Heart right ventricle (tissue), 16 donors: ENCODE results near the gene IL34. TPM values are rescaled to one million over a fixed set of nuclear protein-coding genes. Genes with fewer than 3 reads are reported as not detected.

Experiments used
- ATAC-seq, 8 donors: fragments of 200-7000 bp; cut with Tn5 transposase; one replicate each; pipeline ENCODE4 v1.9.1; 2020; ENCODE audit warnings: mild to moderate bottlenecking in 8 of 8, moderate library complexity in 8 of 8, moderate number of reproducible peaks in 1 of 8
- DNase-seq, 2 donors: peaks; one replicate each; pipeline ENCODE4 v3.0.0-alpha.2; 2020
- H3K27ac ChIP-seq, 10 donors: fragments of 200-600 bp; sonication (generic) in 2 of 10; one replicate each; pipeline versions ENCODE4 v1.5.0 to v1.8.0; 2020 to 2022; ENCODE audit warnings: mild to moderate bottlenecking in 3 of 10
- H3K27me3 ChIP-seq, 7 donors: fragments of 200-600 bp; one replicate each; pipeline ENCODE4 v1.8.0; 2021 to 2022; ENCODE audit warnings: mild to moderate bottlenecking in 2 of 7
- H3K36me3 ChIP-seq, 9 donors: fragments of 200-600 bp; sonication (generic) in 1 of 9; one replicate each; pipeline versions ENCODE4 v1.5.0 to v1.8.0; 2020 to 2022; ENCODE audit warnings: mild to moderate bottlenecking in 2 of 9
- H3K4me1 ChIP-seq, 9 donors: fragments of 200-600 bp; sonication (generic) in 1 of 9; one replicate each; pipeline versions ENCODE4 v1.5.0 to v1.8.0; 2020 to 2022; ENCODE audit warnings: mild to moderate bottlenecking in 4 of 9
- H3K4me3 ChIP-seq, 10 donors: fragments of 200-600 bp; sonication (generic) in 2 of 10; one replicate each; pipeline versions ENCODE4 v1.5.0 to v1.8.0; 2020 to 2022; ENCODE audit warnings: mild to moderate bottlenecking in 7 of 10, moderate library complexity in 2 of 10
- H3K9me3 ChIP-seq, 11 donors: fragments of 200-600 bp in 10 of 11; sonication (generic) in 2 of 11; one replicate each; pipeline versions ENCODE4 v1.5.0 to v1.8.0; 2013 to 2022; ENCODE audit warnings: mild to moderate bottlenecking in 2 of 11, control low read depth in 1 of 11, moderate library complexity in 1 of 11
- CTCF ChIP-seq, 9 donors: fragments of 200-600 bp; sonication (generic) in 2 of 9; IDR thresholded peaks; one replicate each; pipeline versions ENCODE4 v1.5.0 to v1.8.0; 2021 to 2022; ENCODE audit warnings: antibody characterized with exemption in 9 of 9, mild to moderate bottlenecking in 5 of 9, moderate library complexity in 1 of 9
- WGBS, 2 donors: extraction: QIAGEN DNeasy Blood & Tissue Kit; methylation state at CpG; one replicate each; pipeline ENCODE4 v1.1.7; 2013; ENCODE audit warnings: inconsistent platforms in 1 of 2; 5-methylcytosine and 5-hydroxymethylcytosine counted together
- intact Hi-C, 10 donors: fragments of 100-400 bp; cut with DNase I; formaldehyde crosslinking; loops; one replicate each; pipeline versions ENCODE4 v1.11.1 to v1.14.2; 2022
- polyA plus RNA-seq, 2 donors: library from polyadenylated mRNA; stranded (reverse); fragments of 200-250 nt; gene quantifications; one replicate each; pipeline ENCODE4 v1.2.3, GENCODE V29; 2013
- total RNA-seq, 10 donors: library from RNA; stranded (reverse); fragmentation: NEBNext Ultra II Directional in 3 of 10; extraction: Animal tissue kit (Norgen Biotek cat#: 25700) in 3 of 10; gene quantifications; one replicate each; pipeline versions ENCODE4 v1.2.1 to v1.2.4, GENCODE V29; 2021 to 2023
- donor health status: Arrhythmogenic right ventricular cardiomyopathy.
- donor health status: ischemic (EF 13 %, LVEDD 7.1; RV severe dilation, severe dysfunction).
- donor health status: healthy with polysubstance abuse.
- donor health status: DM: no; HTN: yes; CAD: no.
- donor health status: DM: no; HTN: no; CAD: no.
- donor health status: ischemic (EF 25% LVEDD 6.9; RV normal size, moderate dysfunction).
- donor health status: ischemic (EF 25% LVEDD 5.7; RV mildly dilated, moderate dysfunction).
- donor health status: healthy.
- donor health status: DM: yes; HTN: yes; CAD: no.
- donor health status: Ischemic cardiomyopathy.
- donor health status: ischemic (EF 35%, LVEDD 5.7; RV mildly dilated, moderate dysfunction).
- donor health status: nonischemic (EF 11% LVEDD 7.7; RV severe dilation, severe dysfunction).
- donor health status: DM: yes; HTN: yes; CAD: no.
- donor health status: PGD.
- donor health status: ischemic (EF 29% LVEDD 5.4; RV normal size, mild dysfunction).
- donor health status: nonischemic (EF 23%, LVEDD 6.1; RV moderate dilation, normal function).

IL34 gene
- total and polyA plus RNA-seq, 12 donors = 0.37 to 4.4 (median 2.1) TPM

GRCh38 chr16:70605283-70605657, 41.1 kb upstream of the IL34 start:
- WGBS, 2 donors = 76 to 83% methylated on average over 1 of the region's 1 CpG
- intact Hi-C loops = no loop called here
- Histone ChIP-seq H3K36me3 (no peaks in the 10 kb centered on the region), H3K27me3 (no peaks in the 10 kb centered on the region), H3K4me3 (no peak overlapping the region), H3K4me1 (peaks cover 0 to 7% (median 4%) of the 10 kb centered on the region in 9 donors), H3K9me3 (no peaks in the 10 kb centered on the region), H3K27ac (no peak overlapping the region)
- no peak for TF ChIP-seq CTCF (IDR thresholded peaks at IDR 0.05)
- DNase-seq (no peak), ATAC-seq (no peak)

GRCh38 chr16:70608521-70608920, 37.8 kb upstream of the IL34 start:
- no peak for TF ChIP-seq CTCF (IDR thresholded peaks at IDR 0.05)
- Histone ChIP-seq H3K4me3 (no peak overlapping the region), H3K4me1 (peaks cover 0 to 14% (median 6%) of the 10 kb centered on the region in 9 donors), H3K27ac (no peak overlapping the region), H3K9me3 (no peaks in the 10 kb centered on the region), H3K36me3 (no peaks in the 10 kb centered on the region), H3K27me3 (no peaks in the 10 kb centered on the region)
- no peak for ATAC-seq
- intact Hi-C loops = no loop called here
- no peak for DNase-seq
- WGBS, 2 donors = 95 to 96% methylated on average over 7 of the region's 7 CpGs

- no peak overlapping the region for H3K4me3 ChIP-seq
Measured at GRCh38 chr16:70610273-70611223, 35.8 kb upstream of the IL34 start.

GRCh38 chr16:70611224-70611598, 35.1 kb upstream of the IL34 start:
- 90 to 93% methylated on average over 5 of the region's 5 CpGs for WGBS, 2 donors
- no peaks in the 10 kb centered on the region for H3K36me3 ChIP-seq
- H3K4me3 ChIP-seq = no peak overlapping the region
- no peaks in the 10 kb centered on the region for H3K9me3 ChIP-seq
- H3K27me3 ChIP-seq = no peaks in the 10 kb centered on the region
- DNase-seq = no peak
- ATAC-seq = no peak
- intact Hi-C loops = no loop called here
- peaks cover 0 to 14% (median 6%) of the 10 kb centered on the region in 9 donors for H3K4me1 ChIP-seq
- TF ChIP-seq CTCF (IDR thresholded peaks at IDR 0.05) = no peak
- H3K27ac ChIP-seq = no peak overlapping the region

More at GRCh38 chr16:70610273-70611223, 35.8 kb upstream of the IL34 start:
- 67 to 71% methylated on average over 18 of the region's 18 CpGs for WGBS, 2 donors
- peak in 6 of 8 donors; percentile 42 to 73 (median 58) for ATAC-seq
- no peaks in the 10 kb centered on the region for H3K36me3 ChIP-seq
- intact Hi-C loops = no loop called here
- H3K27me3 ChIP-seq = no peaks in the 10 kb centered on the region
- peaks cover 0 to 14% (median 6%) of the 10 kb centered on the region in 9 donors for H3K4me1 ChIP-seq
- H3K9me3 ChIP-seq = no peaks in the 10 kb centered on the region
- TF ChIP-seq CTCF (IDR thresholded peaks at IDR 0.05) = no peak
- DNase-seq = peak; percentile 31 to 57
- no peak overlapping the region for H3K27ac ChIP-seq
